Uterus (tissue), 2 donors: ENCODE measurements around the gene PRSS56.

Source experiments
- POLR2A ChIP-seq, 2 donors: fragments of 450-650 bp; IDR thresholded peaks; one replicate each; pipeline ENCODE4 v1.6.1; 2016; ENCODE audit warnings: antibody characterized with exemption in 2 of 2, mild to moderate bottlenecking in 1 of 2, moderate library complexity in 1 of 2
- TF ChIP-seq, protein P1 (sequence below), 4 experiments: fragments of 200-600 bp in 2 of 4; fragments of 450-650 bp in 2 of 4; sonication (generic) in 2 of 4; IDR thresholded peaks; one replicate each; pipeline ENCODE4 v1.5.1; 2016 to 2019; ENCODE audit warnings: antibody characterized with exemption in 4 of 4, mild to moderate bottlenecking in 2 of 4, moderate library complexity in 1 of 4

DNA sequence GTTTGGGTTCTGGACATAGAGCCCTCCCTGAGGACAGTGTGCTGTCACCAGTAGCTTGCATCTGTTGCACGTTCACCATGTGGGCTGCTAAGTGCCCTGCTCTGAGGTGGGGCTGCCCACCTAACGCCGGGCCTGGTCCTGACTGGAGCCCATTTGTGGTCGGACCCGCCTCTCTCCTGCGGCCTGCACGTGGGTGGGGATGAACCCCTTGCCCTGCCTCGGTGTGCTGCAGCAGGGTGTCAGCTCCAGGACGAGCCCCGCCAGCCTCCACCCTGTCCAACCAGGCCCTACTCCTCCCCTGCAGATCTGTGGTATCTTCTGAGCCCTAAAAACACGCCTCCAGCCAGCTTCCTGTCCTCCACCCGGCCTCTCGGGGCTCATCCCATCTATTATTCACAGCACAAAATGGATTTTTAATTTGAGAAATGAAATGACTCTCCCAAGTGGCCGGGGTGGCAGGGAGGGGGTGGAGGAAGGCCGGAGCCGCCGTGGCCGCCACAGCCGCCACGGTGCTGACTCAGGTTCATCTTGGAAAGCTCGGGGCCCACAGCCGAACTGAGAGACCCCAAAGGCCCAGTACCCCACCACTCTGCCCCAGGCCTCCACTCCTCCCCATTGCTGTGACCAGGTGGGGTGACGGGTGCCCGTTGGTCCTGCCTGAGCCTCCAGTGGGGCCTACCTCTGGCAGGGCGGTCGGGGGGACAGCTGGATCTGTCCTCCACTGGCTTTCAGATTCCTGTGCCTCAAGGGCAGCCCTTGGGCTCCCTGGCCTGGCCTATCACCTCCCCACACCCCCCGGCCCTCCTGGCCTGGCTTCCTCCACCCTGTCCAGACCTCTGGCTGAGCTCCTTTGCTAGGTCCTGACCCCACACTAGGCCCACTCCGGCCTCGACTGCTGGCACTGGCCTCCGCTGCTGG, 29.7 kb upstream of the PRSS56 start:
- TF ChIP-seq POLR2A (IDR thresholded peaks at IDR 0.05) = no peak
- TF ChIP-seq, protein P1, sequence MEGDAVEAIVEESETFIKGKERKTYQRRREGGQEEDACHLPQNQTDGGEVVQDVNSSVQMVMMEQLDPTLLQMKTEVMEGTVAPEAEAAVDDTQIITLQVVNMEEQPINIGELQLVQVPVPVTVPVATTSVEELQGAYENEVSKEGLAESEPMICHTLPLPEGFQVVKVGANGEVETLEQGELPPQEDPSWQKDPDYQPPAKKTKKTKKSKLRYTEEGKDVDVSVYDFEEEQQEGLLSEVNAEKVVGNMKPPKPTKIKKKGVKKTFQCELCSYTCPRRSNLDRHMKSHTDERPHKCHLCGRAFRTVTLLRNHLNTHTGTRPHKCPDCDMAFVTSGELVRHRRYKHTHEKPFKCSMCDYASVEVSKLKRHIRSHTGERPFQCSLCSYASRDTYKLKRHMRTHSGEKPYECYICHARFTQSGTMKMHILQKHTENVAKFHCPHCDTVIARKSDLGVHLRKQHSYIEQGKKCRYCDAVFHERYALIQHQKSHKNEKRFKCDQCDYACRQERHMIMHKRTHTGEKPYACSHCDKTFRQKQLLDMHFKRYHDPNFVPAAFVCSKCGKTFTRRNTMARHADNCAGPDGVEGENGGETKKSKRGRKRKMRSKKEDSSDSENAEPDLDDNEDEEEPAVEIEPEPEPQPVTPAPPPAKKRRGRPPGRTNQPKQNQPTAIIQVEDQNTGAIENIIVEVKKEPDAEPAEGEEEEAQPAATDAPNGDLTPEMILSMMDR (IDR thresholded peaks at IDR 0.05) = no peak
